Measurements from ENCODE around the gene LONRF3. TPM values are rescaled to one million over a fixed set of nuclear protein-coding genes. Genes with fewer than 3 reads are reported as not detected.
A peak's percentile ranks its signal among the peaks of the same experiment; 100 is the strongest.

Gene LONRF3
- total and polyA plus RNA-seq, 2 of the 8 experiments (the other 6 are each of a cell fraction or from before 2014, with no cell fraction given) = 0.11 TPM; not detected in 1

DNA sequence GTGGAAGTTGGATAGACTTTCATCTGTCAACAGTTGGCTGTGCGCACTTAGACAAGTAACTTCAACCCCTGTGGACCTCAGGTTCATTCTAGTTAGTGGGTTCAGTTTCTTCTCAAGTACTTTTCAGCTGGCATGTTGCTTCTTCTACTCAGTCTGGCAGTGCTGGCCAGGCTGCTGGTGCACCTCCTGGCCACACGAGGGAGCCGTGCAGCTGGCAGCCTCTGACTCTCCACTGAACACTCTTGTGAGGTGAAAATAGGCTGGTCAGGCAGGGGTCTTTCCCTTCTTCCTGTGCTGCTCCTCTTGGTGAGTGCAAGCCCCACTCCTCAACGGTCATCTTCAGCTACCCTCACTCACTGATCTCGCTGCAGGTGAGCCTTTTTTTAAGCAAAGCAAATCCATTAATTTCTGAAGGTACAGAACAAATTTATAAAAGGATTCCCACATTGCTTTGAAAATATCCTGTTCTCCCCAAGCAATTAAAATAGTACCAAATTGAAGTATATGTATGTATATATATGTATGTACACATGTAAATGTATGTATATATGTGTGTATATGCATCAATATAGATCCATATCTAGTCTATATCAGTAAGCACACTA, 30.6 kb downstream of the LONRF3 start:
- Histone ChIP-seq H3K9ac (replicated peaks in 1 of 4; ENCODE audit: extremely low read depth in 1 of 4, low read depth in 3 of 4, low read length in 3 of 4) (no peak overlapping the region), H3K79me1 (ENCODE audit: low read depth, low read length) (no peaks in the 10 kb centered on the region), H3K14ac (ENCODE audit: insufficient read length) (no peak overlapping the region), H2BK5ac (ENCODE audit: low read depth, low read length) (no peak overlapping the region), H2BK120ac (replicated peaks; ENCODE audit: low read depth, low read length) (no peak overlapping the region), H3K9me3 (ENCODE audit: insufficient read depth in 2 of 2, low read depth in 1 of 2, low read length in 1 of 2) (no peaks in the 10 kb centered on the region), H3K36me3 (ENCODE audit: control insufficient read depth in 2 of 4, insufficient read depth in 4 of 4, low read length in 3 of 4) (no peaks in the 10 kb centered on the region), H2BK15ac (ENCODE audit: low read length) (no peak overlapping the region), H3K4me3 (ENCODE audit: extremely low read depth in 1 of 4, insufficient read depth in 2 of 4, low read depth in 3 of 4, low read length in 4 of 4) (no peak overlapping the region), H2AFZ (ENCODE audit: low read length) (no peak overlapping the region), H2BK20ac (ENCODE audit: low read length) (no peak overlapping the region), H3K27ac (ENCODE audit: low read depth, low read length) (no peak overlapping the region), H3K4me1 (replicated peaks in 1 of 4; ENCODE audit: control insufficient read depth in 3 of 4, insufficient read depth in 4 of 4, low read length in 3 of 4) (no peaks in the 10 kb centered on the region), H4K20me1 (replicated peaks in 1 of 2; ENCODE audit: control insufficient read depth in 1 of 2, insufficient read depth in 2 of 2, low read length in 2 of 2) (no peaks in the 10 kb centered on the region), H4K8ac (ENCODE audit: extremely low read depth, insufficient read depth, low read length) (no peak overlapping the region), H2BK12ac (ENCODE audit: low read depth, low read length) (no peak overlapping the region), H3K4me2 (ENCODE audit: insufficient read depth in 1 of 2, low read depth in 2 of 2, low read length in 2 of 2) (no peak overlapping the region), H4K91ac (replicated peaks; ENCODE audit: insufficient read length, low read length) (no peak overlapping the region), H4K5ac (ENCODE audit: insufficient read length, low read depth, low read length) (no peak overlapping the region), H3K56ac (replicated peaks; ENCODE audit: insufficient read length, low read depth, low read length) (no peak overlapping the region), H3K27me3 (replicated peaks in 1 of 4; ENCODE audit: control insufficient read depth in 3 of 4, extremely low read depth in 1 of 4, insufficient read depth in 3 of 4, low read length in 3 of 4) (no peaks in the 10 kb centered on the region), H3K4ac (replicated peaks; ENCODE audit: insufficient read length, low read depth, low read length) (no peak overlapping the region), H3K18ac (ENCODE audit: extremely low read depth, low read length) (no peak overlapping the region), H3K23me2 (ENCODE audit: low read depth, low read length) (no peaks in the 10 kb centered on the region), H3K23ac (ENCODE audit: insufficient read length) (no peak overlapping the region), H3K79me2 (ENCODE audit: control insufficient read depth in 1 of 2, insufficient read depth in 2 of 2, low read length in 2 of 2) (no peaks in the 10 kb centered on the region), H2AK5ac (ENCODE audit: low read depth, low read length) (no peak overlapping the region)
- FAIRE-seq (peak; percentile 96), DNase-seq (ENCODE audit: low read depth in 1 of 2, low spot score in 2 of 2) (peak in 1 of 2 experiments; percentile 62)
- peak; percentile 63 to 69 for TF ChIP-seq RAD21 (IDR thresholded peaks at IDR 0.05 in 1 of 2, conservative IDR thresholded peaks at IDR 0.05 in 1 of 2; ENCODE audit: low read depth in 2 of 2, low read length in 2 of 2)
- no peak for TF ChIP-seq BCL11A (IDR thresholded peaks at IDR 0.05; ENCODE audit: low read depth in 2 of 2, low read length in 2 of 2)
- TF ChIP-seq JUND (IDR thresholded peaks at IDR 0.05; ENCODE audit: low read length) = no peak
- TF ChIP-seq, protein P1, sequence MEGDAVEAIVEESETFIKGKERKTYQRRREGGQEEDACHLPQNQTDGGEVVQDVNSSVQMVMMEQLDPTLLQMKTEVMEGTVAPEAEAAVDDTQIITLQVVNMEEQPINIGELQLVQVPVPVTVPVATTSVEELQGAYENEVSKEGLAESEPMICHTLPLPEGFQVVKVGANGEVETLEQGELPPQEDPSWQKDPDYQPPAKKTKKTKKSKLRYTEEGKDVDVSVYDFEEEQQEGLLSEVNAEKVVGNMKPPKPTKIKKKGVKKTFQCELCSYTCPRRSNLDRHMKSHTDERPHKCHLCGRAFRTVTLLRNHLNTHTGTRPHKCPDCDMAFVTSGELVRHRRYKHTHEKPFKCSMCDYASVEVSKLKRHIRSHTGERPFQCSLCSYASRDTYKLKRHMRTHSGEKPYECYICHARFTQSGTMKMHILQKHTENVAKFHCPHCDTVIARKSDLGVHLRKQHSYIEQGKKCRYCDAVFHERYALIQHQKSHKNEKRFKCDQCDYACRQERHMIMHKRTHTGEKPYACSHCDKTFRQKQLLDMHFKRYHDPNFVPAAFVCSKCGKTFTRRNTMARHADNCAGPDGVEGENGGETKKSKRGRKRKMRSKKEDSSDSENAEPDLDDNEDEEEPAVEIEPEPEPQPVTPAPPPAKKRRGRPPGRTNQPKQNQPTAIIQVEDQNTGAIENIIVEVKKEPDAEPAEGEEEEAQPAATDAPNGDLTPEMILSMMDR (IDR thresholded peaks at IDR 0.05; ENCODE audit: control extremely low read depth in 1 of 3, insufficient read depth in 1 of 3, low read depth in 1 of 3, low read length in 3 of 3) = peak; percentile 71 to 88 (median 85)
- ChIA-PET CTCF (ENCODE audit: partially characterized antibody) (interaction anchor here (0.7 to 2.8 kb wide), 15 partner anchors 11 to 505 kb away, joined by 3 to 14 read pairs (median 4); partner anchors contain the start of gene LONRF3), POLR2A (ENCODE audit: partially characterized antibody) (no interaction called here)
- 6% methylated on average over 3 of the region's 5 CpGs; no CpG with 5 or more reads in 1 of the 2 experiments for WGBS, 2 experiments (ENCODE audit: extremely low coverage in 1 of 2, insufficient coverage in 1 of 2, insufficient read length in 1 of 2, insufficient replicate concordance in 2 of 2, low coverage in 1 of 2, low lambda C conversion rate in 2 of 2, missing lambda C conversion rate in 1 of 2)
